Sigmoid colon (tissue), 4 donors: Measurements from ENCODE around the gene DQX1.

ENCODE experiments used
- EP300 ChIP-seq, 4 donors: sonication (generic); formaldehyde crosslinking; IDR thresholded peaks; one replicate each; pipeline ENCODE4 v1.6.1; 2017; ENCODE audit warnings: antibody characterized with exemption in 4 of 4
- POLR2A ChIP-seq, 2 donors: fragments of 450-650 bp; IDR thresholded peaks; one replicate each; pipeline ENCODE4 v1.6.1; 2016; ENCODE audit warnings: antibody characterized with exemption in 2 of 2, mild to moderate bottlenecking in 2 of 2, moderate library complexity in 2 of 2
- TF ChIP-seq, protein P1 (sequence below), 4 experiments: fragments of 450-650 bp in 3 of 4; fragments of 200-600 bp in 1 of 4; IDR thresholded peaks; one replicate each; pipeline ENCODE4 v1.5.1; 2016 to 2019; ENCODE audit warnings: antibody characterized with exemption in 4 of 4, mild to moderate bottlenecking in 3 of 4, moderate library complexity in 2 of 4

DNA sequence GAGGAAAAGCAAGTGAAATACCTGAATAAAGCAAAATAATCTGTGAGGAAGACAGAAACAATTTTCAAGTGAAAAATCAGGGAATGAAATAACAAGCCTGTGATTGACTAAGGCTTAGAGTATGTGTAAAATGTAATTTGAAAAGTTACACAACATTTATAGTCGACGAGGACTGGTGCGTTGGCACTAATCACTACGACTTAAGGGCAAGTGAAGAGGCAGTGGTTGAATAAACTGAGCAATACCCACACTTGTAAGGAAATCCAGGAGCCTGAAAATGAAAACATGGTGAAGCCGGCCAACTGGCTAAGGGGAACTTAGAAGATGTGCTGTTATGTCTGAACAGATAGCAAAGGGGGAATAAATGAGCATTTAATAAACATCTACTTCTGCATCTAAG is 41.9 kb upstream of the DQX1 start:
- TF ChIP-seq, protein P1, sequence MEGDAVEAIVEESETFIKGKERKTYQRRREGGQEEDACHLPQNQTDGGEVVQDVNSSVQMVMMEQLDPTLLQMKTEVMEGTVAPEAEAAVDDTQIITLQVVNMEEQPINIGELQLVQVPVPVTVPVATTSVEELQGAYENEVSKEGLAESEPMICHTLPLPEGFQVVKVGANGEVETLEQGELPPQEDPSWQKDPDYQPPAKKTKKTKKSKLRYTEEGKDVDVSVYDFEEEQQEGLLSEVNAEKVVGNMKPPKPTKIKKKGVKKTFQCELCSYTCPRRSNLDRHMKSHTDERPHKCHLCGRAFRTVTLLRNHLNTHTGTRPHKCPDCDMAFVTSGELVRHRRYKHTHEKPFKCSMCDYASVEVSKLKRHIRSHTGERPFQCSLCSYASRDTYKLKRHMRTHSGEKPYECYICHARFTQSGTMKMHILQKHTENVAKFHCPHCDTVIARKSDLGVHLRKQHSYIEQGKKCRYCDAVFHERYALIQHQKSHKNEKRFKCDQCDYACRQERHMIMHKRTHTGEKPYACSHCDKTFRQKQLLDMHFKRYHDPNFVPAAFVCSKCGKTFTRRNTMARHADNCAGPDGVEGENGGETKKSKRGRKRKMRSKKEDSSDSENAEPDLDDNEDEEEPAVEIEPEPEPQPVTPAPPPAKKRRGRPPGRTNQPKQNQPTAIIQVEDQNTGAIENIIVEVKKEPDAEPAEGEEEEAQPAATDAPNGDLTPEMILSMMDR (IDR thresholded peaks at IDR 0.05): no peak
- no peak for TF ChIP-seq POLR2A (IDR thresholded peaks at IDR 0.05)
- TF ChIP-seq EP300 (IDR thresholded peaks at IDR 0.05): no peak
